GM21515 (cell line): Measurements from ENCODE around the gene LONP2.
A peak's percentile ranks its signal among the peaks of the same experiment; 100 is the strongest.
"Not testable (repeated sequence)": the region's sequence is repeated elsewhere in the genome, so short reads cannot be mapped to it uniquely, and the experiment has no call there.

ENCODE experiments used
- ATAC-seq: cut with Tn5 transposase; IDR thresholded peaks from one replicate; pipeline ENCODE4 v1.9.1; 2021; ENCODE audit not compliant: unreplicated experiment

Gene LONP2

DNA sequence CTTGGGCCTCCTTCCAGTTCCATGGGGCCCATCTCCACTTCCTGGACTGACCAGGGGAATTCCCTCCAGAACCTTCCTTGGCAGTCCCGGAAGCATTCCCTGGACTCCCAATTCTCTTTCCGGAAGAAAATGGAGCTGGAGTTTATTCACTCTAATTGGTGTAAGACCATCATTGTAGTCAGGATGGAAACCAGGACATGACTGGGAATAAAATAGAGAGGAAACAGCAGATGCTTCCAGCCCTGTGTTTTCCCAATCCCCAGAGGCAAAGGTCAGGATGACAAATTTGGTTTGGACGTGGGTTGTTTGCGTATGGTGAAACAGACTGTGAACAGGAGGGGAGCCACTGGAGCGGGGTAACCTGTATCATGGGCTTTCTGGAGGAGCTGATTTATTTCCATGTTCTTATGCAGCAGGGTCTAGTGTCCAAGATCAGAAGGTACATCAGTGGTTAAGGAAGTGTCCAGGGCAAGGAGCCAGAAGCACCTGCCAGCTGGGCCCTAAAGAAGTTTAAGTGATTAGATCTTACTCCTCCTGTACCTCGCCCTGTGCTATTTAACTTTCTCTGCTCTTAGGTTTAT, 8.5 kb upstream of the LONP2 start:
- no peak for ATAC-seq

DNA sequence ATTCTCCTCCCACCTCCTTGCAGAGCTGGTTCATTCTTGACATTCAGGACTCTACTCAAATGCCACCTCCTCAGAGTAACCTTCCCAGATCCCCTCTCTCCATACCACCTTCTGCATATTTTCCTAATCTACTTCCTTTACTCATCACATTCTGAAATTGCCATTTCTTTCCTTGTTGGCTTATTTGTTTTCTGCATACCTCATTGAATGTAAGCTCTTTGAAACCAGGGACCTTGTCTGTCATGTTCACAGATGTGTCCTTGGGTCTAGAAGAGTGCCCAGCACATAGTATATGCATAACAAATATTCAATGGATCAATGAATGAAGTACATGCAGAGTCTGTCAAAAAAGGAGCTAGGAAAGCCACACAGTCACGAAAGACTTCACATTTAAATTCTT, 7.8 kb upstream of the LONP2 start:
- ATAC-seq, result no peak

GRCh38 chr16:48240147-48240546, 4.0 kb upstream of the LONP2 start:
- ATAC-seq, result not testable (repeated sequence)

- ATAC-seq, result no peak
Observed at GRCh38 chr16:48244863-48245195, 729 bp downstream of the LONP2 start.

DNA sequence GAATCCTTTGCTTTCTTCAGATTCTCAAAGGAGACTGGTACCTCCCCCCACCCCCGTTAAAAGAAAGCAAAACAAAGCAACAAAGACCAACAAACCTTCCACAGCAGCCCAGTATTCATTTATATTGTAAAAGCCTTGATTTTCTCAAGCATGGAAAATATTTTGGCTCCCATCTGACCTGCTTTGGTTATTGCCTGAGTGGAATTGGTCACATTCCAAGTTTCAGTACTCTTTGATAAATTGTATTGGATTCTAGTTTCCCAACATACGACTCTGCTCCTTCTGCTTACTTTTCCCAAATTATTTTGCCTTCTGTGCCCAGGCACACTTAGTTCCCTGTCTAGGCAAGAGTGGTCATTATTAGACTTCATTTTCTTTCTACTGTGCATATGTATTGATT, 2.0 kb downstream of the LONP2 start:
- no peak for ATAC-seq

DNA sequence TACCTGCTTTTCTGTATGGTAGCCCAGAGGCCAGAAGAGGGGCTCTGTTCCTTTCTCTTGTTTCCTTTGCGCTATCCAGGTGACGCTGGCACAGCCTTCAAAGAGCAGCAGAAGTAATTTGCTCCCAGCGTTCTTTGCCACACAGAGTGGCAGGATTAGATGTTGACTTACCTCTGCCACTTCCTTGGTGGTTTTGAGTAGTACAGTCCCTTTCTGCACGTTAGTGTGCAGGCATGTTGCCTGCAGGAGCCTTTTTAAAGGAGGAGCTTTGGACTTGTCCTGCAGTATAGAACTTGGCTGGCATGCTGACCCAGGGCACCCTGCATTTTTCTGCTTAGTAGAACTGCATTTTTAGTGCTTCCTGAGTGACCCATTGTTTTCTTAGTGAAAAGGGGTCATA, 3.2 kb downstream of the LONP2 start, which contains the start of gene ABCC11:
Gene ABCC11 (minus strand): TSS at position 229 of the 400 bp plus-strand sequence. CDS start 15,618 bp downstream, outside the sequence.
- no peak for ATAC-seq

- ATAC-seq, result no peak
Observed at GRCh38 chr16:48250520-48251278, 6.6 kb downstream of the LONP2 start.

- no peak for ATAC-seq
Observed at GRCh38 chr16:48252013-48252412, 7.9 kb downstream of the LONP2 start.

DNA sequence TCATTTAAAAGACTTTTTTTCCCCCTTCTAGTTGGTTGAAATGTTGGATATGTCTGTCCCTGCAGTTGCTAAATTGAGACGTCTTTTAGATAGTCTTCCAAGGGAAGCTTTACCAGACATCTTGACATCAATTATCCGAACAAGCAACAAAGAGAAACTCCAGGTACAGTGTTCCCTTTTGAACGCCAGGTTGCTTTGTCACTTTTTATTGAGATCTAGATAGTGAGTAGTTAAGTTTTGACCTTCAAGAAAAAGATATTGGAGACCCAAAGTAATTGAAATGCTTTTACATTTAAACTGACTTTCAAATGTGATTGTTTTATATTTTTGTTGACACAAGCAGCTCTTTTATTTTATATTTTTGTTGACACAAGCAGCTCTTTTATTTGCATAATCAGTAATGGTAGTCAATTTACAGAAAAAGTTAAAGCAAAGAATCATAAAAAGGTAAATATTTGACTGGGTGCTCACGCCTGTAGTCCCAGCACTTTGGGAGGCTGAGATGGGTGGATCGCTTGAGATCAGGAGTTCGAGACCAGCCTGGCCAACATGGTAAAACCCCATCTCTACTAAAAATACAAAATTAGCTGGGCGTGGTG, 12.6 kb downstream of the LONP2 start:
- no peak for ATAC-seq

GRCh38 chr16:48261569-48261968, 17.5 kb downstream of the LONP2 start:
- no peak for ATAC-seq

- no peak for ATAC-seq
Observed at GRCh38 chr16:48262631-48263030, 18.5 kb downstream of the LONP2 start.

GRCh38 chr16:48269011-48269410, 24.9 kb downstream of the LONP2 start:
- no peak for ATAC-seq

GRCh38 chr16:48271728-48272127, 27.6 kb downstream of the LONP2 start:
- no peak for ATAC-seq

DNA sequence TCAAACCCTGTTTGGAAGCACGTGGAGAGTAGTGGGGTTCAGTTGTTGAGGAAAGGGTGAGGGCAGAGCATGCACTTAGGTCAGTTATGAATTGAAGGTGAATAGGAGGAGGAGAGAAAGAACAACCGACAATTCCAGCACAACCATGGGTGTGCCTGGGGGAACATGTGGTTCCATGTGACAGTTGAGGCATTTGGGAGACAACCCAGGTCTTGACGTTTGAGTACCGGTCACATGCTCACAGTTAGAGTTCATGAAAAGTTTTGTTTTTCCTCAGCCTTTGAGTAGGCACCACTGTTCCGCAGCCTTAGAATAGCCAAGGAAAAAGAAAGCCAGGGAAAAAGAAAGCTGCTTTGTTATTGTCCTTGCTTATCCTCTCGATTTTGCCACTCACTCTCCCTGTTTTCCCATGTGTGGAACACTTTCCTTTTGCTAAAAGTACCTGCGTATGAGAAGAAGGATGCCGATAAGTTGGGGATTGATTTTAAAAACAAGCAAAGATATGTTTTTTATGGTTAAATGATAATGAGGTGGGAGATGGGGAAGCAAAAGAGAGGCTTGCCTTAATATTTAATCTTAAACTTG, 28.8 kb downstream of the LONP2 start:
- ATAC-seq, result no peak

DNA sequence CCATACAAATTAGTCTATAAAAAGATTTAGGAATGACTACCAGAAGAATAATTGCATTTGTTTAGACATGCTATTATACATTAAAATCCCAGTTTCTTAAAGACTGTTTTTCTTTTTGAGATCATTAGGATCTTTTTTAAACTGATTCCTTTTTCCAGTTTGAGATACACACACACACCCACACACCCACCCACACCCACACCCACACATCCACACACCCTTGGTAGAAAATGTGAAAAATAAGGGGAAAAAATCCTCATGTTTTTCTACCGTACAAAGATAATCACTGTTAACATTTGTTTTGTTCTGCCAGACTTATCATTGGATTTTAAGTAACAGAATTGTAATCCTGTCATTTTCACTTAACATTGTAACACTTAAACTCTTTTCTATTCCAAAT, 30.4 kb downstream of the LONP2 start:
- no peak for ATAC-seq

GRCh38 chr16:48276102-48276501, 32.0 kb downstream of the LONP2 start:
- no peak for ATAC-seq

DNA sequence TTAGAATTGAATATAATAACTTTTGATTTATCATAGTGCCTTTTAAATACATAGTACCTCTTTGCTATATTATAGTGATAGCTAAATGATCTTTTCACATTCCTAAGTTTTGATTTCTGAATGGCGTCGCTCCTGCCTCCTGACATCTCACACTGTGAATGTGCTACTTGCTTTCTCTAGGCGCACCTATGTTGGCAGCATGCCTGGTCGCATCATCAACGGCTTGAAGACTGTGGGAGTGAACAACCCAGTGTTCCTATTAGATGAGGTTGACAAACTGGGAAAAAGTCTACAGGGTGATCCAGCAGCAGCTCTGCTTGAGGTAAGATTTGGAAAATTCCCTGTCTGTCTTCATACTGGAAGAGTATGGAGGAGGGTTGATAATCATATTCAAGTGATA, 33.1 kb downstream of the LONP2 start:
- no peak for ATAC-seq

DNA sequence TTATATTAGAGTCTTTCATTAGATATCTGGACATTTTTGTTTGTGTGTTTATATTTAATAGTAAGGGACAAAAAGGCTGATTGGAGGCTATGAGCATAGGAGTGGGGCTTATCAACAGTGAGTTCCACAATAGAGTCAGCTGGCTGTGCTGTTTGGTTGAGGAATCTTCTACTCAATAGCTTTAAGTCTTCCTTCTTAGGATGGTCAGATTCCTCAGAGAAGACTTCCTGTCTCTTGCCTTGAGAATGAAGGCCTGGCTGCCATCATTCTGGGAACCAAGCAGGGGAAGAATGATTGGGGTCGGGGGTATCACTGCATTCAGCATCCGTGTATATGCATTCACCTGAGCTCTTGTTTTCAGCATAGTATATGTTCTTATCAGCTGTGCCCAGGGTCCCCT, 35.1 kb downstream of the LONP2 start:
- no peak for ATAC-seq

DNA sequence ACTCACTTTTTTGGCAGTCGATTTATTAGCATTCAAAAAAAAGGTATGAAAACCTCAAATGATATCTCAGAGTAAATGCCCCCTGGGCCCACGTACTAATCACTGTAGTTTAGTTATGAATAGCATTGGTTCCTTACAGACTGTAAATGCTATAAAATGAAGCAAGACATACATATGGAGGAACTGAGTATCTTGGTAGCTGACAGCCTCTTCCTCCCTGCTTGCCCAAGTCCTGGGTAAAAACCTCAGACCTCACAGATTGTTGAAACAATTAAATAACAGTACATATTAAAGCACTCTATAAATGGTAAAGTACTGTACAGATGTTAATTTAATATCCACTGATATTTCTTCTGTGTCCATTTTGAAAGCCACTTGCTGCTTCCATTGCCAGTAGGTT, 36.4 kb downstream of the LONP2 start:
- no peak for ATAC-seq

- no peak for ATAC-seq
Observed at GRCh38 chr16:48282636-48283263, 38.6 kb downstream of the LONP2 start.

DNA sequence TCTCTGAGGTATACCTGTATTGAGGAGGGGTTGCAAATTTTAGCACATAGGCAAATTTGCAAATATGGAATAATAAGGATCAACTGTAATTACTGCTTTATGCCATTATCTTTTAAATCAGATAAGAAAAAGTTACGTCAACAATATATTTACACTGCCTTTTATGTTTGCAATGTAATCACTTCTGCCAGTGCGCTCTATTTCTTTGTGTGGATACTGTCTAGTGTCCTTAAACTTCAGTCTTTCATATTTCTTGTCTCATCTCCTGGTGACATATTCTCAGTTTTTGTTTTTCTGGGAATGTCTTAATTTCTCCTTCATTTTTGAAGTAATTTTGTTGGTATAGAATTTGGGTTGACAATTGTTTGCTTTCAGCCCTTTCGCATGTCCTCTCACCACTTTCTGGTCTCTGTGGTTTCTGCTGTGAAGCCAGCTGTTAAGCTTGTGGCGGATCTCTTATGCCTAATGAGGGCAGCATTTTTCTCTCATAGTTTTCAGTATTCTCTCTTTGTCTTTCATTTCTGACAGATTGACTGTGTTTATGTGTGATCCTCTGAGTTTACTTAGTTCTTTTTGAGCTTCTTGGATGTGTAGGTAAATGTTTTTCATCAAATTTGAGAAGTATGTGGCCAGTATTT, 40.8 kb downstream of the LONP2 start:
- ATAC-seq, result peak; percentile 82
